Upper lobe of left lung (tissue), 4 donors: ENCODE measurements around the gene RAB11FIP4.

Experiments
- CTCF ChIP-seq, 6 experiments: fragments of 450-650 bp in 4 of 6; fragments of 200-600 bp in 2 of 6; sonication (generic) in 2 of 6; IDR thresholded peaks; one replicate each; pipeline ENCODE4 v1.5.1; 2016 to 2019; ENCODE audit warnings: antibody characterized with exemption in 6 of 6
- EP300 ChIP-seq, 4 donors: sonication (generic); formaldehyde crosslinking; IDR thresholded peaks; one replicate each; pipeline ENCODE4 v1.5.1; 2017; ENCODE audit warnings: antibody characterized with exemption in 4 of 4, control low read depth in 2 of 4
- POLR2A ChIP-seq, 4 donors: fragments of 450-650 bp; IDR thresholded peaks; one replicate each; pipeline ENCODE4 v1.5.1; 2016 to 2017; ENCODE audit warnings: antibody characterized with exemption in 4 of 4, mild to moderate bottlenecking in 2 of 4

DNA sequence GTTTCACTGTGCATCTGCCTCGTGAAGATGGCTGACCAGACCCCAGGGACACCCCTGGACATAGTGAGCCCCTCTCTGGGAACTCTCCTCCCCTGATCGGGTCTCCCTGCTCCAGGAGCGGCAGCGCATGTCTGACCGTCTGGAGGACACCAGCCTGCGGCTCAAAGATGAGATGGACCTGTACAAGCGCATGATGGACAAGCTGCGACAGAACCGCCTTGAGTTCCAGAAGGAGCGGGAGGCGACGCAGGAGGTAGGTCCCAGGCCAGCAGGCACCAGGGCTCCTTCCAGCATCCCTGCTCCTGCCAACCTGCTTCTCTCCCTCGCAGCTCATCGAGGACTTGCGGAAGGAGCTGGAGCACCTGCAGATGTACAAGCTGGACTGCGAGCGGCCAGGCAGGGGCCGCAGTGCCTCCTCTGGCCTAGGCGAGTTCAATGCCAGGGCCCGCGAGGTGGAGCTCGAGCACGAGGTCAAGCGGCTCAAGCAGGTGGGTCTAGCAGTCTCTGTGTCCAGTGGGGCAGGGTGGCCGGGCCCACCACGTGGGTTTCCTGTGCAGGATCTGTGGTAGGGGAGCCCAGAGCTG lies 136.9 kb downstream of the RAB11FIP4 start:
- TF ChIP-seq CTCF (IDR thresholded peaks at IDR 0.05) (no peak), EP300 (IDR thresholded peaks at IDR 0.05) (no peak), POLR2A (IDR thresholded peaks at IDR 0.05) (no peak)
